Ascending aorta (tissue), 2 donors: ENCODE data around the gene IFT52. TPM values are rescaled to one million over a fixed set of nuclear protein-coding genes. Genes with fewer than 3 reads are reported as not detected.

ENCODE experiments used
- DNase-seq, 2 donors: peaks; one replicate each; pipeline ENCODE4 v3.0.0-alpha.2; 2019; ENCODE audit warnings: low spot score in 2 of 2
- H3K27ac ChIP-seq, 2 donors: fragments of 200-600 bp; sonication (generic); one replicate each; pipeline ENCODE4 v1.5.1; 2016 to 2017; ENCODE audit warnings: mild to moderate bottlenecking in 1 of 2
- H3K27me3 ChIP-seq: fragments of 200-600 bp; sonication (generic); one replicate; pipeline ENCODE4 v1.5.1; 2017
- H3K36me3 ChIP-seq, 2 donors: fragments of 200-600 bp; sonication (generic); one replicate each; pipeline ENCODE4 v1.5.1; 2016
- H3K4me1 ChIP-seq, 2 donors: fragments of 200-600 bp; sonication (generic); one replicate each; pipeline ENCODE4 v1.5.1; 2016 to 2017; ENCODE audit warnings: mild to moderate bottlenecking in 1 of 2
- H3K4me3 ChIP-seq, 2 donors: fragments of 200-600 bp; sonication (generic); one replicate each; pipeline ENCODE4 v1.5.1; 2016 to 2017; ENCODE audit warnings: mild to moderate bottlenecking in 1 of 2
- H3K9me3 ChIP-seq, 2 donors: fragments of 200-600 bp; sonication (generic); one replicate each; pipeline ENCODE4 v1.5.1; 2016
- intact Hi-C: fragments of 100-400 bp; cut with DNase I; formaldehyde crosslinking; loops from one replicate; pipeline ENCODE4 v1.15.1; 2023
- total RNA-seq: library from RNA; depleted of rRNA; stranded (reverse); fragments of >200 nt; gene quantifications from one replicate; pipeline ENCODE4 v1.1.0, GENCODE V29; 2016
- TF ChIP-seq, protein P1 (sequence below), 3 experiments: fragments of 200-600 bp in 2 of 3; fragments of 450-650 bp in 1 of 3; sonication (generic) in 2 of 3; IDR thresholded peaks; one replicate each; pipeline ENCODE4 v1.5.1; 2016 to 2019; ENCODE audit warnings: antibody characterized with exemption in 3 of 3, mild to moderate bottlenecking in 1 of 3, moderate library complexity in 1 of 3

The IFT52 gene
- total RNA-seq, 1 donor from 2014 or later, result 15.2 TPM

DNA sequence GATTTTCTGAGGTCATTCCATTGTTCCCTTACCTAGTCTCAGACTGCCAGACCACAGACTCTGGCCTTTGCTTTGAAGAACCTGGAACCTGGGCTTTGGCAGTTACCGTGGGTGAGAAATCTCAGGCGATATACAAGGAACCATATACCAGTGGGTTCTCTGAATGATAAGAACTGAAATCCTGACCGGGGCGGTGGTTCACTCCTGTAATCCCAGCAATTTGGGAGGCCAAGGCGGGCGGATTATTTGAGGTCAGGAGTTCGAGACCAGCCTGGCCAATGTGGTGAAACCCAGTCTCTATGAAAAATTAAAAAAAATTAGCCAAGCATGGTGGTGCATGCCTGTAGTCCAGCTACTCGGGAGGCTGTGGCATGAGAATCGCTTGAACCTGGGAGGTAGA, 46.2 kb upstream of the IFT52 start:
- intact Hi-C loops, result no loop called here
- Histone ChIP-seq H3K27ac (no peak overlapping the region), H3K9me3 (no peaks in the 10 kb centered on the region), H3K4me1 (no peaks in the 10 kb centered on the region), H3K27me3 (no peaks in the 10 kb centered on the region), H3K36me3 (no peaks in the 10 kb centered on the region), H3K4me3 (no peak overlapping the region)
- no peak for DNase-seq
- TF ChIP-seq, protein P1, sequence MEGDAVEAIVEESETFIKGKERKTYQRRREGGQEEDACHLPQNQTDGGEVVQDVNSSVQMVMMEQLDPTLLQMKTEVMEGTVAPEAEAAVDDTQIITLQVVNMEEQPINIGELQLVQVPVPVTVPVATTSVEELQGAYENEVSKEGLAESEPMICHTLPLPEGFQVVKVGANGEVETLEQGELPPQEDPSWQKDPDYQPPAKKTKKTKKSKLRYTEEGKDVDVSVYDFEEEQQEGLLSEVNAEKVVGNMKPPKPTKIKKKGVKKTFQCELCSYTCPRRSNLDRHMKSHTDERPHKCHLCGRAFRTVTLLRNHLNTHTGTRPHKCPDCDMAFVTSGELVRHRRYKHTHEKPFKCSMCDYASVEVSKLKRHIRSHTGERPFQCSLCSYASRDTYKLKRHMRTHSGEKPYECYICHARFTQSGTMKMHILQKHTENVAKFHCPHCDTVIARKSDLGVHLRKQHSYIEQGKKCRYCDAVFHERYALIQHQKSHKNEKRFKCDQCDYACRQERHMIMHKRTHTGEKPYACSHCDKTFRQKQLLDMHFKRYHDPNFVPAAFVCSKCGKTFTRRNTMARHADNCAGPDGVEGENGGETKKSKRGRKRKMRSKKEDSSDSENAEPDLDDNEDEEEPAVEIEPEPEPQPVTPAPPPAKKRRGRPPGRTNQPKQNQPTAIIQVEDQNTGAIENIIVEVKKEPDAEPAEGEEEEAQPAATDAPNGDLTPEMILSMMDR (IDR thresholded peaks at IDR 0.05), result no peak

DNA sequence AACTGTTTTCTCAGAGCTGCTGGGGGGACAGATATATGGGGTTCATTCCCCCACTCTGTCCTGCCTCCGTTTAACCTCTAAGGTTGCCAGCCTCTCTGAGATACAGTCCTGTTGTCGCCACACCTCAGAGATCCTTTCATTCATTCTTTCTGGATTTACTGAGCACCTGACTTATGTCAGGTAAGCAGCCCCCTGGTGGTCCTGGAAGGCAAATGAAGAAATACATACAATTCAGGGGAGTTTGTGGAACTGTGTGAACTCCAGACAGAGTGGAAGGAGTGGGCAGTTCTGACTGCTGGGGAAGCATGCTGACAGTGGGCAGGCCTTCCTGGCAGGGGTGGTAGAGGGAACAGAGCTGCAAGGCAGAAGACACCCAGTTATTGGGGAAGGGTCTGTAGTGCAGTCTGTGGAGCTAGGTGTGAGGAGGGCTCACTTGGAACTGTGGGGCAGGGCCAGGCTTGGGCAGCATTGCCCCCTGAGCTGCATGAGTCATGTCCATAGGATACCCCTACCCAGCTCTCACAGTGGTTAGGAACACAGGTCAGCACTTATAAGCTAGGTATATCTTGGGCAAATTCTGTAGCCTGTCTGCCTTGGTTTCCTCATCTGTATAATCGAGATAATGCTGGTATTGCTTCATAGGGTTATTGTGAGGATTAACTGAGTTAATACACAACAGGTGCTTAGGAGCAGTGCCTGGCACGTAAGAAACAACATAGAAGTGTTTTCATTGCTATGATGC, 44.7 kb upstream of the IFT52 start:
- intact Hi-C loops, result no loop called here
- Histone ChIP-seq H3K27ac (no peak overlapping the region), H3K4me1 (no peaks in the 10 kb centered on the region), H3K36me3 (no peaks in the 10 kb centered on the region), H3K9me3 (no peaks in the 10 kb centered on the region), H3K4me3 (no peak overlapping the region), H3K27me3 (no peaks in the 10 kb centered on the region)
- TF ChIP-seq, protein P1 (IDR thresholded peaks at IDR 0.05), result no peak
- DNase-seq, result no peak

DNA sequence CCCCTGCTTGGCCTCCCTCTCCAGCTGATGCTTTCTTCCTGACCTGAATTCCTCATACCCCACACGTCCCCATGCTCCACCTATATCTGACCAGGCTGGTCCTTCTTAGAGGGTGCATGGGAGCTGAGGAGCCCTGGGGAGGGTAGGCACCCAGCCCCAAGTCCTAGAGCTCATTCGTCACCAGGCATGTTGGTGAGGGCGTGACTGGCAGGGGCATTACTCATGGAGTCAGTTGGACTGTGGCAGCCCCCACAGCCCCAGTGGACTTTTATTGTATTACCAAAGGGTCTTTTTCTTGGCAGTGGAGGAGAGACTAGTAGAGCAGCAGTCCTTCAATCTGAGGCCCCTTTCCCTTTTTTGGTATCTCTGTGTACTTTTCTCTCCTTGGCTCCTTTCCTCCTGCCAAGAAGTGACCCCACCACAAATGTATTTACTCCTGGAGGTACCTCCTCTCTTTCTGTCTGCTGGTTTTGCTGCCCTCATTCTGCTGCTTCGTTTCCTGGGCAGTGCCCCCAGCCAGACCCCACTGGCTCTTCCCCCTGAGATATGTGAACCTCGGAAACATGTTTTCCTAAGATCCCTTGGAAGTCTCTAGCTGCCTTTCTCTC, 42.4 kb upstream of the IFT52 start:
- H3K27me3 ChIP-seq, result no peaks in the 10 kb centered on the region
- TF ChIP-seq, protein P1 (IDR thresholded peaks at IDR 0.05), result no peak
- no peak overlapping the region for H3K27ac ChIP-seq
- intact Hi-C loops, result no loop called here
- no peaks in the 10 kb centered on the region for H3K36me3 ChIP-seq
- H3K4me1 ChIP-seq, result no peaks in the 10 kb centered on the region
- DNase-seq, result no peak
- H3K9me3 ChIP-seq, result no peaks in the 10 kb centered on the region
- H3K4me3 ChIP-seq, result no peak overlapping the region

DNA sequence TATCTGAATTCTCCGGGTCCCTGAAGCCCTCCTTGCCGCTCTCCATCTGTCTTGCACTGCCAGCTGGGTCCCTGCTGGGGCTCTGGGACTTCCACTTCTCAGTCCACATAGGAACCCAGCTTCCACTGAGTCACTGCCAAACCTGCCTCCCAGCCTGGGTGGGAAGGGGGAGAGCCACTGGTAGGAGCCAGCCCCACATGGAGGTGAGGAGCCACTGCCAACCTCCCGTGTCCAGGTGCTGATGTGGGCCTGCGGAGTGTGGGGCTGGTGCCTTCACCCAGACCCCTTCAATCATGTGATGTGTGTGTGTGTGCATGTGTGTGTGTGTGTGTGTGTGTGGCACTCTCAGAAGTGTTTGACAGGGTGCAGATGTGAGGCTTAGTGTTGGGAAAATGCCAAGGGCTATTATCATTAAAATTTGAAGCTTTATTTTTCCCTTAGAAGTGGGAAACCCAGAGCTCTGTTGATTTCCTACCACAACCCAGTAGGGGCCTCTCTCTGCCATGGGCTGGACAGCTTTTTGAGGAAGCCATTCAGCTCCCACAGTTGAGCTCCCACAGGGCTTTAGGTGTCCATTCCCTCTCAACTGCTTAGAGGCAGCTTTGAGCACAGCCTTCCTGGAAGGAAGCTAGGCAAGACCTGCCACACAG, 41.2 kb upstream of the IFT52 start:
- intact Hi-C loops, result no loop called here
- no peak overlapping the region for H3K4me3 ChIP-seq
- H3K4me1 ChIP-seq, result no peaks in the 10 kb centered on the region
- H3K27ac ChIP-seq, result no peak overlapping the region
- TF ChIP-seq, protein P1 (IDR thresholded peaks at IDR 0.05), result no peak
- no peak for DNase-seq
- no peaks in the 10 kb centered on the region for H3K27me3 ChIP-seq
- H3K36me3 ChIP-seq, result no peaks in the 10 kb centered on the region
- H3K9me3 ChIP-seq, result no peaks in the 10 kb centered on the region

DNA sequence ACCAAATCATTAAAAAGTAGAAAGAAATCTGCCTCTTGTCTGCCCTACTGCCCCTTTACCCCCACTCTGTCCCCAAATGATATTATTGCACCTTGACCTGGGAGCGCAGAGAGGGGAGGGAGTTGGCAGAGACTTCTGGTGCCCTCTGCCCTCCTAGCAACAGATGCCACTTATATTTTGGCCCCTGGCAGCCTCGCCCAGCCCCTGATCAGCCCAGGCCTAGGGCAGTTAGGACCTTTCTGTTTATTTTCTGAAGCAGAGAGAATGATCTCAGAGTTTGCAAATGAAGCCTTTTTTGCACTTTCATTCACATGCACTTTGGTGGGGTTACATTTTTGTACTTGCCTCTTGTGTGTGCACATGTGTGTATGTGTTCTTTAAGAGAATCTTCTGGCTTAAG, 40.3 kb upstream of the IFT52 start:
- Histone ChIP-seq H3K36me3 (no peaks in the 10 kb centered on the region), H3K4me1 (no peaks in the 10 kb centered on the region), H3K4me3 (no peak overlapping the region), H3K27me3 (no peaks in the 10 kb centered on the region), H3K27ac (no peak overlapping the region), H3K9me3 (no peaks in the 10 kb centered on the region)
- TF ChIP-seq, protein P1 (IDR thresholded peaks at IDR 0.05), result no peak
- DNase-seq, result no peak
- intact Hi-C loops, result no loop called here
